WTC11 (cell line): Measurements from ENCODE around the gene RFNG. TPM values are rescaled to one million over a fixed set of nuclear protein-coding genes. Genes with fewer than 3 reads are reported as not detected.

Source experiments
- ATAC-seq: fragments of 200-7000 bp; cut with Tn5 transposase; 2 replicates; pipeline ENCODE4 v1.10.0; 2021; ENCODE audit warnings: mild to moderate bottlenecking, moderate library complexity
- CTCF ChIA-PET: fragments of 300-600 bp; sonication (Branson Sonifier 250); formaldehyde crosslinking; loops from one replicate; lab custom pipeline; 2021; ENCODE audit warnings: antibody characterized with exemption; lab: Charles Lee
- POLR2A ChIA-PET: fragments of 350-600 bp; sonication (Branson Sonifier 250); formaldehyde crosslinking; loops from one replicate; lab custom pipeline; 2021; ENCODE audit warnings: antibody characterized with exemption; lab: Charles Lee
- DNase-seq: peaks from one replicate; pipeline ENCODE4 v3.0.0; 2021; ENCODE audit warnings: low spot score
- H3K27ac Mint-ChIP-seq: 2 replicates; pipeline ENCODE4 v1.8.0; 2021; ENCODE audit warnings: mixed read lengths
- H3K27me3 Mint-ChIP-seq: 2 replicates; pipeline ENCODE4 v1.8.0; 2021; ENCODE audit warnings: low read depth, mild to moderate bottlenecking, moderate library complexity, mixed read lengths
- H3K36me3 Mint-ChIP-seq: 2 replicates; pipeline ENCODE4 v1.8.0; 2021; ENCODE audit warnings: mixed read lengths
- H3K4me1 Mint-ChIP-seq: 2 replicates; pipeline ENCODE4 v1.8.0; 2022; ENCODE audit warnings: mixed read lengths
- H3K4me3 Mint-ChIP-seq: 2 replicates; pipeline ENCODE4 v1.8.0; 2021; ENCODE audit warnings: mild to moderate bottlenecking, moderate library complexity, mixed read lengths
- H3K9me3 Mint-ChIP-seq: 2 replicates; pipeline ENCODE4 v1.8.0; 2021; ENCODE audit warnings: mixed read lengths
- ERG ChIP-seq: fragments of 250-450 bp; sonication (Bioruptor Pico); IDR thresholded peaks from 2 replicates; pipeline ENCODE4 v1.8.0; 2021; ENCODE audit warnings: mild to moderate bottlenecking
- FOXK1 ChIP-seq: sonication (generic); formaldehyde crosslinking; IDR thresholded peaks from 2 replicates; pipeline ENCODE4 v1.8.0; 2022; ENCODE audit warnings: mild to moderate bottlenecking, moderate library complexity, missing genetic modification reagents
- HMGA2 ChIP-seq: fragments of 250-450 bp; sonication (Bioruptor Pico); IDR thresholded peaks from 2 replicates; pipeline ENCODE4 v1.4.0; 2021; ENCODE audit warnings: mild to moderate bottlenecking, moderate library complexity
- JAZF1 ChIP-seq: fragments of 250-450 bp; sonication (Bioruptor Pico); IDR thresholded peaks from 2 replicates; pipeline ENCODE4 v1.9.0; 2021; ENCODE audit warnings: moderate library complexity, mild to moderate bottlenecking, inconsistent platforms
- KAT7 ChIP-seq: sonication (generic); formaldehyde crosslinking; IDR thresholded peaks from 2 replicates; pipeline ENCODE4 v1.8.1; 2023; ENCODE audit warnings: missing genetic modification reagents, mild to moderate bottlenecking, borderline replicate concordance
- NFATC4 ChIP-seq: fragments of 250-450 bp; sonication (Bioruptor Pico); IDR thresholded peaks from 2 replicates; pipeline ENCODE4 v1.9.0; 2021; ENCODE audit warnings: mild to moderate bottlenecking
- NFE2L1 ChIP-seq: sonication (generic); formaldehyde crosslinking; IDR thresholded peaks from 2 replicates; pipeline ENCODE4 v1.8.1; 2023; ENCODE audit warnings: missing genetic modification reagents
- NR2C2 ChIP-seq: sonication (generic); formaldehyde crosslinking; IDR thresholded peaks from 2 replicates; pipeline ENCODE4 v1.8.0; 2022; ENCODE audit warnings: mild to moderate bottlenecking, missing genetic modification reagents
- SMAD3 ChIP-seq: sonication (generic); formaldehyde crosslinking; IDR thresholded peaks from 2 replicates; pipeline ENCODE4 v1.8.0; 2022; ENCODE audit warnings: missing genetic modification reagents, mild to moderate bottlenecking, borderline replicate concordance
- SMAD4 ChIP-seq: sonication (generic); formaldehyde crosslinking; IDR thresholded peaks from 2 replicates; pipeline ENCODE4 v1.8.0; 2022; ENCODE audit warnings: mild to moderate bottlenecking, missing genetic modification reagents
- SOX15 ChIP-seq: fragments of 250-450 bp; sonication (Bioruptor Pico); IDR thresholded peaks from 2 replicates; pipeline ENCODE4 v1.9.0; 2021; ENCODE audit warnings: mild to moderate bottlenecking
- TP53 ChIP-seq: sonication (generic); formaldehyde crosslinking; IDR thresholded peaks from 2 replicates; pipeline ENCODE4 v1.8.1; 2023; ENCODE audit warnings: mild to moderate bottlenecking, missing genetic modification reagents
- USF1 ChIP-seq: sonication (generic); formaldehyde crosslinking; IDR thresholded peaks from 2 replicates; pipeline ENCODE4 v1.8.0; 2022; ENCODE audit warnings: mild to moderate bottlenecking, missing genetic modification reagents
- ZBTB21 ChIP-seq: sonication (generic); formaldehyde crosslinking; IDR thresholded peaks from 2 replicates; pipeline ENCODE4 v1.8.1; 2023; ENCODE audit warnings: mild to moderate bottlenecking, missing genetic modification reagents, borderline replicate concordance
- ZNF138 ChIP-seq: sonication (generic); formaldehyde crosslinking; conservative IDR thresholded peaks from 2 replicates; pipeline ENCODE4 v1.8.1; 2022; ENCODE audit warnings: mild to moderate bottlenecking, moderate library complexity, missing genetic modification reagents
- ZNF232 ChIP-seq: sonication (generic); formaldehyde crosslinking; IDR thresholded peaks from 2 replicates; pipeline ENCODE4 v1.8.0; 2022; ENCODE audit warnings: mild to moderate bottlenecking, missing genetic modification reagents
- ZNF317 ChIP-seq: sonication (generic); formaldehyde crosslinking; IDR thresholded peaks from 2 replicates; pipeline ENCODE4 v1.8.1; 2023; ENCODE audit warnings: low read depth, mild to moderate bottlenecking, moderate library complexity, missing genetic modification reagents, borderline replicate concordance
- ZNF423 ChIP-seq: fragments of 250-450 bp; sonication (Bioruptor Pico); IDR thresholded peaks from 2 replicates; pipeline ENCODE4 v2.1.2; 2022; ENCODE audit warnings: mild to moderate bottlenecking, moderate library complexity
- ZNF512 ChIP-seq: sonication (generic); formaldehyde crosslinking; IDR thresholded peaks from 2 replicates; pipeline ENCODE4 v1.8.1; 2022; ENCODE audit warnings: missing genetic modification reagents, borderline replicate concordance
- total RNA-seq: library from RNA; stranded (reverse); gene quantifications from 3 replicates; pipeline ENCODE4 v1.2.3, GENCODE V29; 2021
- TF ChIP-seq, protein P1 (sequence below): sonication (generic); formaldehyde crosslinking; IDR thresholded peaks from 2 replicates; pipeline ENCODE4 v1.8.1; 2023; ENCODE audit warnings: mild to moderate bottlenecking, moderate library complexity, missing genetic modification reagents
- TF ChIP-seq, protein P2 (sequence below): fragments of 250-450 bp; sonication (Bioruptor Pico); IDR thresholded peaks from 2 replicates; pipeline ENCODE4 v2.1.2; 2022; ENCODE audit warnings: mild to moderate bottlenecking, moderate library complexity
- TF ChIP-seq, protein P3 (sequence below): sonication (generic); formaldehyde crosslinking; IDR thresholded peaks from 2 replicates; pipeline ENCODE4 v1.8.0; 2022; ENCODE audit warnings: mild to moderate bottlenecking, missing genetic modification reagents
- TF ChIP-seq, protein P4 (sequence below): fragments of 250-450 bp; sonication (Bioruptor Pico); IDR thresholded peaks from 2 replicates; pipeline ENCODE4 v1.9.0; 2021; ENCODE audit warnings: mild to moderate bottlenecking

Gene RFNG
- total RNA-seq, 1 experiment from 2014 or later: 41.6 TPM

DNA sequence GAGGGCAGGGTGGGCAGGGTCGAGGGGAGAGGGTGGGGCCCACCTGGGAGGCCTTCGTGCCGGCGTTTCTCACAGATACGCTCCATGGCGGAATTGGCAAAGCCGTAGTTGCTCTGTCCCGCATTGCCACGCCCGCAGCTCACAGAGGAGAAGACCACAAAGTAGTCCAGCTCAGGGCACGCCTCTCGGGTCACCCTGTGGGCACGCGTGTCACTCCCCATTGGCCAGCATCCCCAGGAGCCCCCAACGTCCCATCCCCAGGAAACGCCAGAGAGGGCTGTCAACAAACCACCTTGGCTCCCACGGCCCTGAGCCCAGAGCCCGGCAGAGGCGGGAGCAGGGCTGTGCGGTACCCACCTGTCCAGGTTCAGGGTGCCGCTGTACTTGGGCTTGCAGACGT is 30.4 kb upstream of the RFNG start:
- Mint-ChIP-seq H3K27me3 (no peaks in the 10 kb centered on the region), H3K9me3 (no peaks in the 10 kb centered on the region), H3K27ac (no peak overlapping the region), H3K4me3 (no peak overlapping the region), H3K4me1 (no peaks in the 10 kb centered on the region), H3K36me3 (peaks cover 22% of the 10 kb centered on the region)
- no peak for DNase-seq
- ATAC-seq: no peak
- no peak for TF ChIP-seq ZNF423 (CRISPR knock-in tag)
- no peak for TF ChIP-seq SMAD4 (CRISPR knock-in tag)
- TF ChIP-seq, protein P1, sequence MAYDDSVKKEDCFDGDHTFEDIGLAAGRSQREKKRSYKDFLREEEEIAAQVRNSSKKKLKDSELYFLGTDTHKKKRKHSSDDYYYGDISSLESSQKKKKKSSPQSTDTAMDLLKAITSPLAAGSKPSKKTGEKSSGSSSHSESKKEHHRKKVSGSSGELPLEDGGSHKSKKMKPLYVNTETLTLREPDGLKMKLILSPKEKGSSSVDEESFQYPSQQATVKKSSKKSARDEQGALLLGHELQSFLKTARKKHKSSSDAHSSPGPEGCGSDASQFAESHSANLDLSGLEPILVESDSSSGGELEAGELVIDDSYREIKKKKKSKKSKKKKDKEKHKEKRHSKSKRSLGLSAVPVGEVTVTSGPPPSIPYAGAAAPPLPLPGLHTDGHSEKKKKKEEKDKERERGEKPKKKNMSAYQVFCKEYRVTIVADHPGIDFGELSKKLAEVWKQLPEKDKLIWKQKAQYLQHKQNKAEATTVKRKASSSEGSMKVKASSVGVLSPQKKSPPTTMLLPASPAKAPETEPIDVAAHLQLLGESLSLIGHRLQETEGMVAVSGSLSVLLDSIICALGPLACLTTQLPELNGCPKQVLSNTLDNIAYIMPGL (CRISPR knock-in tag): no peak
- TF ChIP-seq NFE2L1 (CRISPR knock-in tag): no peak
- TF ChIP-seq ZNF512 (CRISPR knock-in tag): no peak
- TF ChIP-seq, protein P2, sequence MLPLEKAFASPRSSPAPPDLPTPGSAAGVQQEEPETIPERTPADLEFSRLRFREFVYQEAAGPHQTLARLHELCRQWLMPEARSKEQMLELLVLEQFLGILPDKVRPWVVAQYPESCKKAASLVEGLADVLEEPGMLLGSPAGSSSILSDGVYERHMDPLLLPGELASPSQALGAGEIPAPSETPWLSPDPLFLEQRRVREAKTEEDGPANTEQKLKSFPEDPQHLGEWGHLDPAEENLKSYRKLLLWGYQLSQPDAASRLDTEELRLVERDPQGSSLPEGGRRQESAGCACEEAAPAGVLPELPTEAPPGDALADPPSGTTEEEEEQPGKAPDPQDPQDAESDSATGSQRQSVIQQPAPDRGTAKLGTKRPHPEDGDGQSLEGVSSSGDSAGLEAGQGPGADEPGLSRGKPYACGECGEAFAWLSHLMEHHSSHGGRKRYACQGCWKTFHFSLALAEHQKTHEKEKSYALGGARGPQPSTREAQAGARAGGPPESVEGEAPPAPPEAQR: no peak
- TF ChIP-seq, protein P3, sequence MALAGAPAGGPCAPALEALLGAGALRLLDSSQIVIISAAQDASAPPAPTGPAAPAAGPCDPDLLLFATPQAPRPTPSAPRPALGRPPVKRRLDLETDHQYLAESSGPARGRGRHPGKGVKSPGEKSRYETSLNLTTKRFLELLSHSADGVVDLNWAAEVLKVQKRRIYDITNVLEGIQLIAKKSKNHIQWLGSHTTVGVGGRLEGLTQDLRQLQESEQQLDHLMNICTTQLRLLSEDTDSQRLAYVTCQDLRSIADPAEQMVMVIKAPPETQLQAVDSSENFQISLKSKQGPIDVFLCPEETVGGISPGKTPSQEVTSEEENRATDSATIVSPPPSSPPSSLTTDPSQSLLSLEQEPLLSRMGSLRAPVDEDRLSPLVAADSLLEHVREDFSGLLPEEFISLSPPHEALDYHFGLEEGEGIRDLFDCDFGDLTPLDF (CRISPR knock-in tag): no peak
- TF ChIP-seq SOX15 (CRISPR knock-in tag): no peak
- no peak for TF ChIP-seq ZNF138
- TF ChIP-seq HMGA2 (CRISPR knock-in tag): no peak
- TF ChIP-seq NFATC4 (CRISPR knock-in tag): no peak
- no peak for TF ChIP-seq ZBTB21
- POLR2A ChIA-PET: interaction anchor here (1.0 kb wide), 1 partner anchor 49 kb away, joined by 3 read pairs; no protein-coding TSS in a partner anchor
- CTCF ChIA-PET: interaction anchor here (2.0 kb wide), 1 partner anchor 52 kb away, joined by 8 read pairs; no protein-coding TSS in a partner anchor

- ChIA-PET CTCF (interaction anchor here (1.0 kb wide), 2 partner anchors 44 to 51 kb away, joined by 3 read pairs; partner anchors contain the start of gene DCXR), POLR2A (interaction anchor here (1.0 kb wide), 1 partner anchor 49 kb away, joined by 3 read pairs; no protein-coding TSS in a partner anchor)
- DNase-seq: no peak
- TF ChIP-seq TP53 (no peak), USF1 (no peak), KAT7 (CRISPR knock-in tag) (no peak), NFATC4 (CRISPR knock-in tag) (no peak), SMAD3 (CRISPR knock-in tag) (no peak), JAZF1 (CRISPR knock-in tag) (no peak), ZNF512 (CRISPR knock-in tag) (no peak), ZNF232 (CRISPR knock-in tag) (no peak), FOXK1 (no peak), ERG (CRISPR knock-in tag) (no peak), HMGA2 (CRISPR knock-in tag) (no peak), ZNF138 (no peak), ZNF317 (no peak), NR2C2 (no peak)
- TF ChIP-seq, protein P4, sequence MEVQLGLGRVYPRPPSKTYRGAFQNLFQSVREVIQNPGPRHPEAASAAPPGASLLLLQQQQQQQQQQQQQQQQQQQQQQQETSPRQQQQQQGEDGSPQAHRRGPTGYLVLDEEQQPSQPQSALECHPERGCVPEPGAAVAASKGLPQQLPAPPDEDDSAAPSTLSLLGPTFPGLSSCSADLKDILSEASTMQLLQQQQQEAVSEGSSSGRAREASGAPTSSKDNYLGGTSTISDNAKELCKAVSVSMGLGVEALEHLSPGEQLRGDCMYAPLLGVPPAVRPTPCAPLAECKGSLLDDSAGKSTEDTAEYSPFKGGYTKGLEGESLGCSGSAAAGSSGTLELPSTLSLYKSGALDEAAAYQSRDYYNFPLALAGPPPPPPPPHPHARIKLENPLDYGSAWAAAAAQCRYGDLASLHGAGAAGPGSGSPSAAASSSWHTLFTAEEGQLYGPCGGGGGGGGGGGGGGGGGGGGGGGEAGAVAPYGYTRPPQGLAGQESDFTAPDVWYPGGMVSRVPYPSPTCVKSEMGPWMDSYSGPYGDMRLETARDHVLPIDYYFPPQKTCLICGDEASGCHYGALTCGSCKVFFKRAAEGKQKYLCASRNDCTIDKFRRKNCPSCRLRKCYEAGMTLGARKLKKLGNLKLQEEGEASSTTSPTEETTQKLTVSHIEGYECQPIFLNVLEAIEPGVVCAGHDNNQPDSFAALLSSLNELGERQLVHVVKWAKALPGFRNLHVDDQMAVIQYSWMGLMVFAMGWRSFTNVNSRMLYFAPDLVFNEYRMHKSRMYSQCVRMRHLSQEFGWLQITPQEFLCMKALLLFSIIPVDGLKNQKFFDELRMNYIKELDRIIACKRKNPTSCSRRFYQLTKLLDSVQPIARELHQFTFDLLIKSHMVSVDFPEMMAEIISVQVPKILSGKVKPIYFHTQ (CRISPR knock-in tag): no peak
Observed at GRCh38 chr17:82081546-82081945, 29.9 kb upstream of the RFNG start.

More at GRCh38 chr17:82081546-82081945, 29.9 kb upstream of the RFNG start:
- Mint-ChIP-seq H3K27ac (no peak overlapping the region), H3K36me3 (peaks cover 20% of the 10 kb centered on the region), H3K4me1 (no peaks in the 10 kb centered on the region), H3K9me3 (no peaks in the 10 kb centered on the region), H3K4me3 (no peak overlapping the region), H3K27me3 (no peaks in the 10 kb centered on the region)
- ATAC-seq: no peak
